Activated T-helper 1 cell treated with anti-CD3 and anti-CD28 coated beads, Interleukin-12 subunit alpha, Interleukin-12 subunit beta, Interleukin-2, Interleukin-4 antibody, amounts not matched to agents 30 ng/mL and 10 ng/mL and 1 ng/mL, durations not matched to agents 14 hours and 24 hours and 36 hours (primary cell): Measurements from ENCODE around the gene HSPA12B. TPM values are rescaled to one million over a fixed set of nuclear protein-coding genes. Genes with fewer than 3 reads are reported as not detected.

Experiments
- DNase-seq: peaks from one replicate; pipeline ENCODE4 v3.0.0; 2021; ENCODE audit warnings: low spot score
- H3K27ac Mint-ChIP-seq: one replicate; pipeline ENCODE4 v1.8.0; 2021; ENCODE audit warnings: mild to moderate bottlenecking, mixed read lengths
- H3K27me3 Mint-ChIP-seq: one replicate; pipeline ENCODE4 v1.8.0; 2022; ENCODE audit warnings: mild to moderate bottlenecking, moderate library complexity, mixed read lengths; ENCODE audit not compliant: insufficient read depth
- H3K36me3 Mint-ChIP-seq: one replicate; pipeline ENCODE4 v1.8.0; 2021; ENCODE audit warnings: low read depth, mixed read lengths
- H3K4me1 Mint-ChIP-seq: one replicate; pipeline ENCODE4 v1.8.0; 2021; ENCODE audit warnings: low read depth, mixed read lengths
- H3K4me3 Mint-ChIP-seq: one replicate; pipeline ENCODE4 v1.8.0; 2021; ENCODE audit warnings: mild to moderate bottlenecking, moderate library complexity, mixed read lengths
- H3K9me3 Mint-ChIP-seq: one replicate; pipeline ENCODE4 v1.8.0; 2021; ENCODE audit warnings: mixed read lengths
- intact Hi-C: fragments of 100-400 bp; cut with micrococcal nuclease; formaldehyde crosslinking; loops from one replicate; pipeline ENCODE4 v1.15.1; 2024
- total RNA-seq: library from RNA; stranded (reverse); gene quantifications from 2 replicates; pipeline ENCODE4 v1.2.3, GENCODE V29; 2022

Gene HSPA12B
- total RNA-seq, 1 donor from 2014 or later: not detected

DNA sequence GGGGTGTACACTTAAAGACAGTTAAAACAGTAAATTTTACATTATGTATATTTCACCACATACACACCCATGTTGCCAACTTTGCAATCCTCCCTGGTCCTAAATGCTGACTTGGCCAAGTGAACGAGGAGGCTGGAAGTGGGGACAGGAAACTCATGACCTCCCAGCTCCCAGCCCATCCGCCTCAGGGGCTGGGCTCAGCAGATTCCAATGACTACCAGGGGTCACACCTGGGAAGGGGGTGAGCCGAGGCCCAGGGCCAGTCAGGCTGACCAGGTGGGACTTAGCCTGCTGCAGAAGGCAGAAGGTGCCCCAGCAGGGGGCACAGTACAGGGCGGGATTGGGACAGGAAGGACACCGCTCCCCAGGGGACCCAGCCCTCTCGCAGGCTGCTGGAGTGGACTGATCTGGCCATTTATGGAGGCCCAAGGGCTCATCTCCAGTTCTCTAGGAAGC lies 22.4 kb upstream of the HSPA12B start:
- Mint-ChIP-seq H3K4me1 (no peaks in the 10 kb centered on the region), H3K36me3 (no peaks in the 10 kb centered on the region), H3K9me3 (no peaks in the 10 kb centered on the region), H3K4me3 (no peak overlapping the region), H3K27me3 (peaks cover 10% of the 10 kb centered on the region), H3K27ac (no peak overlapping the region)
- intact Hi-C loops: loop anchor here (1.0 kb wide), 1 partner anchor 147 kb away; no protein-coding TSS in a partner anchor
- no peak for DNase-seq

DNA sequence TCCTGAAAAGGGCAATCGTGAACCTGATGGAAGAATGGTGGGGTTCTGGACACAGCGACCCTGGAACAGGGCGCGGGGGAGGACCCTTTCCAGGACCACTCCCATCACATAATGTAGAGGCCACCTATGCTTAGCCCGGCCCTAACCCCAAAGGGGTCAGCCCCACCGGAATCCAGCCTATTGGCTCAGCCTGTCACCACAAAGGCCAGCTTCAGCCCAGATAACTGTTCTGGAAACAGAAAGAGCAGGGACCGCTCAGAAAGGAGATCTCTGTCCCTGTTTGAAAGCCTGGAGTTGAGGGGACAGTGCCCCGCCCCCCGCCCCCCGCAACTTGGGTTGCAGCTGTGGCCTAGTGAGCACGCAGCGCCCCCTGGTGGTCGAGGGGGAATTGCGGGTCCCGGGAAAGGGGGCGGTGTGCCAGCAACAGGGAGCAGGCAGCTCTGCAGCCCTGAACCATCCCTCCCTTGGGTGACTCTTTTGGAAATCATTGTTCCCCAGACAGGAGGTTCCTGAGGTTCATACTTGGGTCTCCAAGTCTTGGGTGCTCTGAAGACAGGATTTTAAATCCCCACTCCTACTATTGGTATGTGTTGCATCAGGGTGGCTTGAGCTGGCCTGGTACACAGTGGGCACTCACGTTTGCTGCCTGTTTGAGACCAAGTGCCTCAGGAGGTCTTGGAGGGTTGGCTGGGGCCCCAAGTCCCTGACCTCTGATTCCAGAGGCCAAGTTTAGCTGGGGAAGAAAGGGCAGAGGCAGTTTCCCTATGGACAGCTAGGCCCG lies 21.6 kb upstream of the HSPA12B start:
- Mint-ChIP-seq H3K36me3 (no peaks in the 10 kb centered on the region), H3K4me3 (no peak overlapping the region), H3K4me1 (no peaks in the 10 kb centered on the region), H3K9me3 (no peaks in the 10 kb centered on the region), H3K27ac (no peak overlapping the region), H3K27me3 (peaks cover 10% of the 10 kb centered on the region)
- DNase-seq: peak; percentile 50
- intact Hi-C loops: loop anchor here (1.0 kb wide), 2 partner anchors 35 to 148 kb away; no protein-coding TSS in a partner anchor

DNA sequence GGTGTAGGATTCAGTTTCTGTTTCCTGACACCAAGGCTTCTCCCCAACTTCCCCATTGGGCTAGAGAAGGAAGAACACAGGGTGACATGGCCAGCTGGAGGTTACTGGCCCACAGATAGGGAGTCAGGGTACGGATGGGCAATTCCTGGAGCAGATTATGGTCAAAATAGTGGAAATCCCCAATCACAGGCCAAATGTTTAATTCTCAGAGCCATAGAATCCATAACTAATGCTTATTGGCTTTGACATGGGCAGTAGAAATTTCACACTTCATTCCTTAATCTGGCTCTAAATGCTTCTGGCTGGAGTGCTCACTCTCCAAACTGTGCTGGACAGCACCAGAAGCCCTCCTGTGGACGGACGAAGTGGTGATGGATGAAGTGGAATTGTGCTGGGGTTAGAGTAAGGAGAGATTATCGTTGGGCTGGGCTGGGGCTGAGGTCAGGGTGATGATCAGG lies 21.0 kb upstream of the HSPA12B start:
- Mint-ChIP-seq H3K27ac (no peak overlapping the region), H3K4me1 (no peaks in the 10 kb centered on the region), H3K9me3 (no peaks in the 10 kb centered on the region), H3K4me3 (no peak overlapping the region), H3K27me3 (peaks cover 12% of the 10 kb centered on the region), H3K36me3 (no peaks in the 10 kb centered on the region)
- no peak for DNase-seq
- intact Hi-C loops: loop anchor here (1.0 kb wide), 1 partner anchor 35 kb away; no protein-coding TSS in a partner anchor

DNA sequence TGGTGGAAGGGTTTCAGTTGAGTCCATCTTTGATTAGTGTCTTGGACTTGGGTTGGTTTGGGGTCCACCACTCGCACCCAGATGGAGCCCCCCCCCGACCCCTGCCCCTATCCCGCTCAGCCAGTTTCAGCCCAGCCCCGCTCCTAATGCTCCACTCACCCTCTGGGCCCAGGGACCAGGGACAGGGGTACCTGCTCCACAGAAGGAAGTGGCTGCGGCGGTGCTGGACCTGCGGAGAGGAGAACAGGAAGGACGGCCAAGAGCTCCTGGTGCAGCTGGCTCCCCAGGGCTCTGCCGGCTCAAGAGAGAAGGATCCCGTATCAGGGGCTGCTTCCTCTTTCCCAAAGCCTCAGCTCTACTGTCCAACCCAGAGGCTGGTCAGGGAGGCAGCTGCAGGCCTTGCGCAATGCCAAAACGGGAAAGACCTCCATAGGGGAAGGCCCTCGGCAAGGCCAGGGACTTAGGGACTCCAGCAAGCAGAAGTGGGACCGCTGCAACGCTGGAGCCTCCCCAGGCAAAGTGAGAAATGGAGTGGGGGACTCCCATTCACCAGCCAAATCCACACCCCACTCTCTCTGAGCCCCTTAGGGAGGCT lies 20.1 kb upstream of the HSPA12B start, which contains the start of gene SIGLEC1:
Gene SIGLEC1 (minus strand): TSS at position 322 of the 595 bp plus-strand sequence. CDS start 5,472 bp downstream, outside the sequence.
- DNase-seq: no peak
- no peaks in the 10 kb centered on the region for H3K4me1 Mint-ChIP-seq
- H3K36me3 Mint-ChIP-seq: no peaks in the 10 kb centered on the region
- peaks cover 12% of the 10 kb centered on the region for H3K27me3 Mint-ChIP-seq
- H3K27ac Mint-ChIP-seq: no peak within 1 kb of the TSS
- H3K9me3 Mint-ChIP-seq: no peaks in the 10 kb centered on the region
- no peak within 1 kb of the TSS for H3K4me3 Mint-ChIP-seq
- intact Hi-C loops: no loop called here

DNA sequence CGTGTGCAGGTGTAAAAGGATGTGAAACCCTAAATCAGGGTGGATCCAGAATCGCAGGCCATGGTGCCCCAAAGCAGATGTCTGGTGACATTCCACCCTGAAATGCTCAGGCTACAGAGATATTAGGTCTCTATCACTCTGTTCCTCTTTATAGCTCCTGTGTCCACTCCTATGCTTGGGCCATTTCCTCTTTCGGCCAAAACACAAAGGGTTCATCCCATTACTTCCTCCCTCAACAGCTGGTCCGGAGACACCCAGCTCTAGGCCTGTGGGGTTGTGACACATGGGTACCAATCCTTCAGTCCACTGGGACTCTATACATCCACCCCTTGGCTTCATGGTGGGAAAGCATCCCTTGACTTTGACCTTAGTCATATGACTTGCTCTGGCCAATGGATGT lies 18.4 kb upstream of the HSPA12B start:
- Mint-ChIP-seq H3K27me3 (peaks cover 10% of the 10 kb centered on the region), H3K36me3 (no peaks in the 10 kb centered on the region), H3K9me3 (no peaks in the 10 kb centered on the region), H3K4me1 (no peaks in the 10 kb centered on the region), H3K4me3 (no peak overlapping the region), H3K27ac (no peak overlapping the region)
- intact Hi-C loops: no loop called here
- DNase-seq: no peak

DNA sequence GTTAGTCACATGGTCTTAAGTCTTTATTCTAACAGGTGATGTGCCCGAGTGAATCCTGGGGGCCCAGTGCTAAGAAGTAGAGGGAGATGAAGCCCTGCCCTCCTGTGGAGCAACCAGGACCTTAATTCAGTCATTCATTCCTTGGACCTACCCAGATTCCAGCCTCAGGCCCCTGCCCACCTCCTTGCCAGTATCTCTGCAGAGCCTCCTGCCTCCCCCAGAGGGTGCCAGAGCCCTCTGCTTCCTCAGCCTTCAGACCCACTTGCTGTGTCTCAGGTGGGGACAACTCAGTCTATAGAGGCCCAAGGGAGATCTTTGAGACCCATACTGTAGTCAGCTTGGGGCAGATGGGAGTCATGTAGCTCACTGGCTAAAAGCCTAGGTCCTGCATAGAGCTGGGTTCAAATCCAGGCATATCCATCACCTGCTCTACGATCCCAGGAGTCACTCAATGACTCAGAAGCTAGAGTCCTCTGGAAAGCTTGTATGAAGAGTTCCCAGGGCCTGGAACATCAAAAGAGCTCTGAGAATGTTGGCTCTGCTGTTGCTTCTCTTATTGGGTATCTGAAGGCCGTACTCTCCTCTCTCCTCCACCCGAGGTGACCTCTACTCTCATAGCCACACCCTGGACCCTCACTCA lies 16.2 kb upstream of the HSPA12B start:
- Mint-ChIP-seq H3K9me3 (no peaks in the 10 kb centered on the region), H3K27me3 (peaks cover 14% of the 10 kb centered on the region), H3K36me3 (no peaks in the 10 kb centered on the region), H3K27ac (no peak overlapping the region), H3K4me1 (peaks cover 12% of the 10 kb centered on the region), H3K4me3 (no peak overlapping the region)
- DNase-seq: no peak
- intact Hi-C loops: no loop called here

DNA sequence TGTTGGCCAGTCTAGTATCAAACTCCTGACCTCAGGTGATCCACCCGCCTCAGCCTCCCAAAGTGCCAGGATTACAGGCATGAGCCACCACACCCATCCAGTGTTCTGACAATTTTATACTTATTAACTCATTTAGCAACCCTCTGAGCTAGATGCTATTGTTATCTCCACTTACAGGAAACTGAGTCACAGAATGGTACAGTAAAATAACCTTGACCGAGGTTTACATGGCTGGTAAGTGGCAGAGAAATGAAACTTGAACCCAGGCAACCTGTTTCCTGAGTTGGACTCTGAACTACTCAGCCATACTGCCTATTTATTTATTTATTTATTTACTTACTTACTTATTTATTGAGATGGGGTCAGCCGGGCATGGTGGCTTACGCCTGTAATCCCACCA lies 13.4 kb upstream of the HSPA12B start:
- H3K4me3 Mint-ChIP-seq: no peak overlapping the region
- H3K9me3 Mint-ChIP-seq: no peaks in the 10 kb centered on the region
- no peak overlapping the region for H3K27ac Mint-ChIP-seq
- intact Hi-C loops: no loop called here
- peaks cover 14% of the 10 kb centered on the region for H3K27me3 Mint-ChIP-seq
- DNase-seq: no peak
- no peaks in the 10 kb centered on the region for H3K36me3 Mint-ChIP-seq
- H3K4me1 Mint-ChIP-seq: peaks cover 12% of the 10 kb centered on the region

DNA sequence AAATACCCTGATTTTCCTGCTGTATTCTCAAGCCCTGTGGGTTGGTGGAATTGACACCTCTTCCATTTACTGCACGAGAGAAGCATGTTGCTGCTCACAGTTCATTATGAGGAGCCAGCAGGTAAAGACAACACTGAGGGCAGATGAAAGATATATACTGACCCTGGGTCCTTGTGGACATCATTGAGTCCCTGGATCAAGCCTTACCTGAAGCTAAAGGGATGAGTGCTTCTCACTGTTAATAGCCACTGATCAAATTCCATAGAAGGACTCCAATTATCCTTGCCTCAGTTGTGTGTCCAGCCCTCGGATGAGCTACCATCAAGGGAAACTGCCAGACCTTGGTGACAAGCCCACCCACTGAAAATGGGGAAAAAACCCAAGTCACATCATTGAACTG lies 12.4 kb upstream of the HSPA12B start:
- peaks cover 12% of the 10 kb centered on the region for H3K27me3 Mint-ChIP-seq
- H3K9me3 Mint-ChIP-seq: no peaks in the 10 kb centered on the region
- H3K36me3 Mint-ChIP-seq: no peaks in the 10 kb centered on the region
- no peak for DNase-seq
- intact Hi-C loops: no loop called here
- no peak overlapping the region for H3K4me3 Mint-ChIP-seq
- H3K4me1 Mint-ChIP-seq: peaks cover 12% of the 10 kb centered on the region
- H3K27ac Mint-ChIP-seq: no peak overlapping the region

DNA sequence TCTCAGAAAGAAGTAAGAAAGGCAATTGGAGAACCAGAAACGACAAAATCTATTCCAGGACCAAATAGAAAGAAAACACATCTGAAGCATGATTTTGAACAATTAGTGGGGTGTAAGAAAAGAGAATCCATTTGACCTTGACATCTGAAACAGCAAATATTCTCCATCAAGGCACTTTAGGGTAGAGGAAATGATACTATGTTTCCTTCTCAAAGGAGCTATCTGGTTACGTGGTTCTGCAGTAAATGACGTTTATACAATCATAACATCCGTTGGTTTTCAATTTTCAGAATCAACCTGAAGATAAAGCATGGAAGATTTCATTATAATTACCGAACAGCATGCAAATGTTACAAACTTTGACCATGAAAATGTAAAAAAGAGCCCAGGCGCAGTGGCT lies 11.9 kb upstream of the HSPA12B start:
- DNase-seq: no peak
- peaks cover 12% of the 10 kb centered on the region for H3K4me1 Mint-ChIP-seq
- no peak overlapping the region for H3K27ac Mint-ChIP-seq
- no peaks in the 10 kb centered on the region for H3K9me3 Mint-ChIP-seq
- peaks cover 12% of the 10 kb centered on the region for H3K27me3 Mint-ChIP-seq
- no peak overlapping the region for H3K4me3 Mint-ChIP-seq
- no peaks in the 10 kb centered on the region for H3K36me3 Mint-ChIP-seq
- intact Hi-C loops: no loop called here

DNA sequence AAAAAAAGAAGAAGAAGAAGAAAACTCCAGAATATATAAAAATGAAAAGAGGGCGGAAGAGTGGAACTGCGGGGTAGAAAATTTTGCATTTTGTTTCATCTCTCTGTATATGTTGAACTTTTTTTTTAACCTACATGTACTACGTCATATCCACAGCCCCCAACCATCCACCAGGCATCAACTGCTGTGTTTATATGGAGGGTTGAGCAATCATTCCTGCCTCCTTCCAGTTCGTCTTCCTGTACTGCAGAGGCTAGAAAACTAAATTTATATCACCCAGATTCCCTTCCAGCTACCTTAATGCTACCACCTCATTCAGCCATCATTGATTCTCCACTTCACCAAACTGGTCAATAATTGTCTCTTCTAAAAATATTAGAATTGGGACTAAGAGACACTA lies 10.6 kb upstream of the HSPA12B start:
- H3K27me3 Mint-ChIP-seq: peaks cover 13% of the 10 kb centered on the region
- intact Hi-C loops: no loop called here

DNA sequence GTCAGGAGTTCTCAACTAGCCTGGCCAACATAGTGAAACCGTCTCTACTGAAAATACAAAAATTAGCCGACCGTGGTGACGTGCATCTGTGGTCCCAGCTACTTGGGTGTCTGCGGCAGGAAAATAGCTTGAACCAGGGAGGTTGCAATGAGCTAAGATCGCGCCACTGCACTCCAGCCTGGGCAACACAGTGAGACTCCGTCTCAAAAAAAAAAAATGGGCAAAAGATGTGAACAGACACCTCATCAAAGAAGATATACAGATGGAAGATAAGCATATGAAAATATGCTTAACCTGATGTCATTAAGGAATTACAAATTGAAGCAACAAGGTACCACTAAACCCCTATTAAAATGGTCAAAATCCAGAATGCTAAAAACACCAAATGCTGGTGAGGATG lies 9.2 kb upstream of the HSPA12B start:
- no peak overlapping the region for H3K27ac Mint-ChIP-seq
- no peak for DNase-seq
- peaks cover 26% of the 10 kb centered on the region for H3K27me3 Mint-ChIP-seq
- no peak overlapping the region for H3K4me3 Mint-ChIP-seq
- no peaks in the 10 kb centered on the region for H3K9me3 Mint-ChIP-seq
- H3K4me1 Mint-ChIP-seq: peaks cover 12% of the 10 kb centered on the region
- H3K36me3 Mint-ChIP-seq: no peaks in the 10 kb centered on the region
- intact Hi-C loops: no loop called here

More for the DNA sequence above, 10.6 kb upstream of the HSPA12B start:
- Mint-ChIP-seq H3K27ac (no peak overlapping the region), H3K4me1 (peaks cover 12% of the 10 kb centered on the region), H3K9me3 (no peaks in the 10 kb centered on the region), H3K36me3 (no peaks in the 10 kb centered on the region), H3K4me3 (no peak overlapping the region)
- DNase-seq: no peak

DNA sequence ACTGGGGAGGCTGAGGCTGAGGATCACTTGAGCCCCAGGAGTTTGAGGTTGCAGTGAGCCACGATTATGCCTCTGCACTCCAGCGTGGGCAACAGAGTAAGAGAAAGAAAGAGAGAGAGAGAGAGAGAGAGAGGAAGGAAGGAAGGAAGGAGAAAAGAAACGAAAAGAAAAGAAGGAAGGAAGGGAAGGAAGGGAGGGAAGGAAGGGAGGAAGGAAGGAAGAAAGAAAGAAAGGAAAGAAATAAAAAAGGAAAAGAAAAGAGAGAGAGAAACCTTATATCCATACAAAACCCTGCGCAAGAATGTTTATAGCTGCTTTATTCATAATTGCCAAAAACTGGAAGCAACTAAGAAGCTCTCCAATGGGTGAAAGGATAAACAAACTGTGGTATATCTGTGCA lies 8.1 kb upstream of the HSPA12B start:
- no peak for DNase-seq
- Mint-ChIP-seq H3K4me3 (no peak overlapping the region), H3K27ac (no peak overlapping the region), H3K4me1 (peaks cover 12% of the 10 kb centered on the region), H3K27me3 (peaks cover 27% of the 10 kb centered on the region), H3K36me3 (no peaks in the 10 kb centered on the region), H3K9me3 (no peaks in the 10 kb centered on the region)
- intact Hi-C loops: no loop called here
